GM18868 (cell line): ENCODE data around the gene KRTAP2-4.
"Not testable (repeated sequence)": the region's sequence is repeated elsewhere in the genome, so short reads cannot be mapped to it uniquely, and the experiment has no call there.

Experiments used
- ATAC-seq: cut with Tn5 transposase; IDR thresholded peaks from one replicate; pipeline ENCODE4 v1.9.1; 2021; ENCODE audit warnings: mild to moderate bottlenecking, moderate library complexity; ENCODE audit not compliant: unreplicated experiment

The KRTAP2-4 gene

DNA sequence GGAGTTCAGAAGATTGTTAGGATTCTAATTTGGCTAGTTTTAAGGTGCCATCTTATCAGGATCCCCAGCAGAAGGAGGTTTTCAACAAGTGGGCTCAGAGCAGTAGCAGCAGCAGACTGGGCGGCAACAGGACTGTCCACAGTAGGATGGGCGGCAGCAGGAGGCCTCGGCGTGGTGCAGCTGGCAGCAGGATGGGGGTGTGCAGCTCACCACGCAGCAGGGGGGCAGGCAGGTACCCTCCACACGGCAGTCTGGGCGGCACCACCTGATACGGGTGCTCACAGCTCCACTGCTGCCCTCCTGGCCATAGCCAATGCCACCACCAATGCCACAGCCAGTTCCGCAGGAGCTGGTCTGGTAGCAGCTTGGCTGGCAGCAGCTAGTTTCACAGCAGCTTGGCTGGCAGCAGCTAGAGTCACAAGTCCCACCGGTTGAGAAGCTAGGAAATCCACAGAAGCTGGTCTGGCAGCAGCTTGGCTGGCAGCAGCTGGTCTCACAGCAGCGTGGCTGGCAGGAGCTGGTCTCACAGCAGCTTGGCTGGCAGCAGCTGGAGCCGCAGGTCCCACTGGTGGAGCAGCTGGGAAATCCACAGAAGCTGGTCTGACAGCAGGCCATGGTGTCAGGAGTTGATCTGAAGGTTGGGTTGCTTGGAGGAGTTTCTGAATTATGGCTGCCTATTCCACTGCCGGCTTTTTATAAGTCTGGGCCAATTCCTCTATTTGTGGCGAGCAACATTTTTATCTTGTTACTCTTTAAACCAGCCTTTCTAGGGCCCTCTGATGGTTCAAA is 24.7 kb downstream of the KRTAP2-4 start, which contains the start of gene KRTAP1-1:
TSS of gene KRTAP1-1 (minus strand) at position 668 of the 789 bp plus-strand sequence. CDS start at position 615, 53 bp downstream.
- ATAC-seq = not testable (repeated sequence)

DNA sequence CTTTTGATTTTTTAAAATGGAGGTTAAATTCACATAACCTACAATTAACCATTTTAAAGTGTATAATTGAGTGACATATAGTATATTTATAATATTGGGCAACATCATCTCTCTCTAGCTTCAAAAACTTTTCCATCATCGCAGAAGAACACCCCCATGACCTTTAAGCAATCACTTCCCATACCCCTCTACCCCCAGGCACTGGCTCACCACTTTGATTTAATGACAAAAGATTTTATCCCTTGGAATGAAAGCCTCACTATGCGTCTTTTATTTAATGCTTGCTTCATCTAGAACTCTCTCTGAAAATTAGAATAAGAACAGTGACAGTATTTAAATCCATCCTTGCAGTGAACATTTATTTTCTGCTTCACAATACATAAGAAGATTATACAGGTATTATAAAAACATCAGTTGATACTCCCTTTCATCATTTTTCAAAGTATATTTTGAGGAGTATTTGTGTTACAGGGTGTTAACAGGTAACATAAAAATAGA is 27.8 kb downstream of the KRTAP2-4 start:
- no peak for ATAC-seq

DNA sequence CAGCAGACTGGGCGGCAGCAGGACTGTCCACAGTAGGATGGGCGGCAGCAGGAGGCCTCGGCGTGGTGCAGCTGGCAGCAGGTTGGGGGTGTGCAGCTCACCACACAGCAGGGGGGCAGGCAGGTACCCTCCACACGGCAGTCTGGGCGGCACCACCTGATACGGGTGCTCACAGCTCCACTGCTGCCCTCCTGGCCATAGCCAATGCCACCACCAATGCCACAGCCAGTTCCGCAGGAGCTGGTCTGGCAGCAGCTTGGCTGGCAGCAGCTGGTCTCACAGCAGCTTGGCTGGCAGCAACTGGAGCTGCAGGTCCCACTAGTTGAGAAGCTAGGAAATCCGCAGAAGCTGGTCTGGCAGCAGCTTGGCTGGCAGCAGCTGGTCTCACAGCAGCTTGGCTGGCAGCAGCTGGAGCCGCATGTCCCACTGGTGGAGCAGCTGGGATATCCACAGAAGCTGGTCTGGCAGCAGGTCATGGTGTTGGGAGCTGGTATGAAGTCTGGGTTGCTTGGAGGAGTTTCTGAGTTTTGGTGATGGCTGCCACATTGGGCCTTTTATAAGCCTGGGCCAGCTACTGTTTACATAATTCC is 31.2 kb downstream of the KRTAP2-4 start, which contains the start of gene KRTAP1-3:
TSS of gene KRTAP1-3 (minus strand) at position 529 of the 590 bp plus-strand sequence. CDS start at position 476, 53 bp downstream.
- ATAC-seq = not testable (repeated sequence)

GRCh38 chr17:41029633-41030245 is 35.9 kb downstream of the KRTAP2-4 start, which contains the start of gene KRTAP1-4:
TSS of gene KRTAP1-4 (minus strand) at chr17:41030195. CDS start at chr17:41030078, 117 bp downstream.
- no peak for ATAC-seq

- ATAC-seq = no peak
Measured at GRCh38 chr17:41026715-41027471, 38.8 kb downstream of the KRTAP2-4 start, which contains the start of gene KRTAP1-5. TSS of gene KRTAP1-5 (minus strand) at chr17:41027208. CDS start at chr17:41027155, 53 bp downstream.

DNA sequence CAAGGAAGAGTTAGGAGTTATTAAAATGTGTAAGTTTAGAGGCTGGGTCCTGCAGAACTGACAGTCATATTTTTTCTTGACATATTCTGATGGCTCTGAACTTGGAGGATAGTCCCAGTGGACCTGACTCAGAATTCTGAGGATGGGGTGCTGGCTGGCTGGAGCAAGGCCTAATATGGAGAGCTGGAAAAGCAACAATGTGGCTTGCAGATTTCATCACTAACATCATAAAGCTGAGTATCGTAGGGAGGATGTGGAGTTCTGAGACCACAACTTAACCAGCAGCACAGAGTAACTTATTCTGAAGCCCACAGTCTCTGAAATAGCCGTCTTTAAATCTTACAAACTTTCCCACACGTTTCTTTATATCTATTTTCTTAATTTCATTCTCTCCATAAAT is 41.0 kb downstream of the KRTAP2-4 start:
- no peak for ATAC-seq

DNA sequence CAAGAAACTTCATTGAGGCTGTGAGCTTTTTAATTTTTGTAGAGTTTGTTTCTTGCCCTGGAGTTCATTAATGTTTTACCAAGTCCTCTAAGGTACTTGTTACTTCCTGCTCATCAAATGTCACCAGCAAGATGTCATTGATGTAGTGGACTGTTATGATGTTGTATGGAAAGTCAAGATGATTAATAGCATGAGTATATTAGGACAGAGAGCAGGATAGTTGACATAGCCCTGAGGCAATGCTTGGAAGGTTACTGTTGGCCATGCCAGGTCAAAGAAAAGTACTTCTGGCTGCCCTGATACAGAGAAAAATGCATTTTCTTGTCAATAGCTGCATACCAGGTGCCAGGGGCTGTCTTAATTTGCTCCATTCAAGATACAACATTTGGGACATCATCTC is 45.3 kb downstream of the KRTAP2-4 start:
- ATAC-seq = no peak

DNA sequence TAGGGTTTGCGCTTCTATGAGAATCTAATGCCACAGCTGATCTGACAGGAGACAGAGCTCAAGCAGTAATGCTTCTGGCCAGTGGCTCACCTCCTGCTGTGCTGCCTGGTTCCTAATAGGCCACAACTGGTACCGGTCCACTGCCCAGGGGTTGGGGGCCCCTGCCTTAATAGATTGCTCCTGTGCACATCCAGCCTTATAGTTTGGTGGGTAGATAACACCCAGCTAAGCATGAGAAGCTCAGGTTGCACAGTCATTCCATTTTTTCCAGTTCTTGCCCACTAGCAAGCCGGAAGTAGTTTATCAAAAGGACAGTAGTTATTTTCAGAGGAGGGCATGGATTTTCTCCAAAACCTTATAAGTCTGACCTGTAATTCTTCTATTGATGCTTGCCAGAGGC is 46.3 kb downstream of the KRTAP2-4 start:
- no peak for ATAC-seq

GRCh38 chr17:41018541-41018940 is 47.1 kb downstream of the KRTAP2-4 start:
- no peak for ATAC-seq

GRCh38 chr17:41016578-41017215 is 49.0 kb downstream of the KRTAP2-4 start:
- ATAC-seq = no peak

- ATAC-seq = no peak
Measured at GRCh38 chr17:41015454-41015853, 50.2 kb downstream of the KRTAP2-4 start.
